K562 (cell line): ENCODE results near the gene CD93. TPM values are rescaled to one million over a fixed set of nuclear protein-coding genes. Genes with fewer than 3 reads are reported as not detected.

ENCODE experiments used
- BMI1 ChIP-seq: fragments of 150-350 bp; IDR thresholded peaks from 2 replicates; pipeline ENCODE4 v1.6.1; 2014; ENCODE audit warnings: low read length
- FOXJ2 ChIP-seq: fragments of 200-800 bp; sonication (Bioruptor generic); IDR thresholded peaks from 2 replicates; pipeline ENCODE4 v1.6.1; 2016; ENCODE audit warnings: missing genetic modification characterization, missing compliant biosample characterization
- POLR3A ChIP-seq: IDR thresholded peaks from 2 replicates; pipeline ENCODE4 v1.6.1; 2011; ENCODE audit warnings: borderline replicate concordance, mild to moderate bottlenecking, moderate library complexity; ENCODE audit not compliant: insufficient read length, insufficient read depth; ENCODE audit errors: extremely low read depth
- RUNX1 ChIP-seq: sonication (generic); IDR thresholded peaks from 2 replicates; pipeline ENCODE4 v1.6.1; 2016; ENCODE audit warnings: antibody characterized with exemption, low read depth
- ZKSCAN3 ChIP-seq: fragments of 250-450 bp; sonication (Bioruptor Pico); IDR thresholded peaks from 2 replicates; pipeline ENCODE4 v1.4.0; 2020
- ZNF57 ChIP-seq: fragments of 450-650 bp; formaldehyde crosslinking; IDR thresholded peaks from 2 replicates; pipeline ENCODE4 v1.4.0; 2020; ENCODE audit warnings: mild to moderate bottlenecking, moderate library complexity
- polyA plus RNA-seq, 8 experiments: library from polyadenylated mRNA; depleted of rRNA in 4 of 8; stranded (reverse) in 5 of 8; unstranded in 3 of 8; fragments of >200 nt; fragmentation: Nextera tagmentation in 2 of 8; fragmentation: Illumina TruSeq in 1 of 8; extraction: Ambion mirVana in 2 of 8; extraction: Trizol in 1 of 8; gene quantifications; 2 replicates each; pipeline versions ENCODE4 v1.2.1 to v1.2.3, GENCODE V29; 2011 to 2014; ENCODE audit warnings: inconsistent platforms in 1 of 8, missing spikeins in 1 of 8
- total RNA-seq, 7 experiments: library from RNA; depleted of rRNA in 6 of 7; stranded (reverse); fragments of >200 nt in 6 of 7; fragmentation: Illumina TruSeq in 2 of 7; extraction: Trizol in 2 of 7; gene quantifications; 2 replicates each; pipeline versions ENCODE4 v1.2.1 to v1.2.3, GENCODE V29; 2011 to 2021; ENCODE audit warnings: low replicate concordance in 1 of 7
- TF ChIP-seq, protein P1 (sequence below): IDR thresholded peaks from 3 replicates; pipeline ENCODE4 v1.6.1; 2011; ENCODE audit warnings: borderline replicate concordance, mild to moderate bottlenecking, moderate library complexity; ENCODE audit not compliant: insufficient read length; ENCODE audit errors: extremely low read depth
- TF ChIP-seq, protein P2 (sequence below): fragments of 250-450 bp; sonication (Bioruptor Pico); IDR thresholded peaks from 2 replicates; pipeline ENCODE4 v1.6.1; 2021; ENCODE audit warnings: mild to moderate bottlenecking
- TF ChIP-seq, protein P3 (sequence below): fragments of 250-450 bp; sonication (Bioruptor Pico); IDR thresholded peaks from 2 replicates; pipeline ENCODE4 v1.4.0; 2020; ENCODE audit warnings: mild to moderate bottlenecking, moderate library complexity
- TF ChIP-seq, protein P4 (sequence below): fragments of 450-650 bp; formaldehyde crosslinking; conservative IDR thresholded peaks from 2 replicates; pipeline ENCODE4 v1.4.0; 2022; ENCODE audit warnings: mild to moderate bottlenecking, missing genetic modification characterization
- TF ChIP-seq, protein P5 (sequence below): IDR thresholded peaks from 3 replicates; pipeline ENCODE4 v1.6.1; 2011; ENCODE audit warnings: borderline replicate concordance, mild to moderate bottlenecking; ENCODE audit not compliant: insufficient read length, insufficient read depth

CD93 gene
- total and polyA plus RNA-seq, 9 of the 15 experiments (the other 6 are each of a cell fraction or from before 2014, with no cell fraction given): 0.03 to 0.20 (median 0.05) TPM

DNA sequence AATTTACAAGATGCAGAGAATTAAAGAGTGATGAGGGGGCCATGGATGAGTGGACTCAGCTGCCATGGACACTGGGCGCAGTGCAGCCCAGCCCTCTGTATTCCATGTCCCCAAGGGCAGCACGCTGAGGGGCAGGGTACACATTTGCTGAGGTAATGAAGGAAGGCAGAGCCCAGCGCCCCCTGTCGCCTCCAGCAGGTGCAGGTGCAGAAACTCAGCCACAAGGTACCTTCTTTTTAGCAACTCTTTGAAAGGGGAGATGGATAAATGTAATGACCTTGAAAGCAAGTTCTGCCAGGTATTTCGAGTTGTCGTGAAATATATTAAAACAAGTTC is 7.1 kb downstream of the CD93 start (continued):
- TF ChIP-seq, protein P1, sequence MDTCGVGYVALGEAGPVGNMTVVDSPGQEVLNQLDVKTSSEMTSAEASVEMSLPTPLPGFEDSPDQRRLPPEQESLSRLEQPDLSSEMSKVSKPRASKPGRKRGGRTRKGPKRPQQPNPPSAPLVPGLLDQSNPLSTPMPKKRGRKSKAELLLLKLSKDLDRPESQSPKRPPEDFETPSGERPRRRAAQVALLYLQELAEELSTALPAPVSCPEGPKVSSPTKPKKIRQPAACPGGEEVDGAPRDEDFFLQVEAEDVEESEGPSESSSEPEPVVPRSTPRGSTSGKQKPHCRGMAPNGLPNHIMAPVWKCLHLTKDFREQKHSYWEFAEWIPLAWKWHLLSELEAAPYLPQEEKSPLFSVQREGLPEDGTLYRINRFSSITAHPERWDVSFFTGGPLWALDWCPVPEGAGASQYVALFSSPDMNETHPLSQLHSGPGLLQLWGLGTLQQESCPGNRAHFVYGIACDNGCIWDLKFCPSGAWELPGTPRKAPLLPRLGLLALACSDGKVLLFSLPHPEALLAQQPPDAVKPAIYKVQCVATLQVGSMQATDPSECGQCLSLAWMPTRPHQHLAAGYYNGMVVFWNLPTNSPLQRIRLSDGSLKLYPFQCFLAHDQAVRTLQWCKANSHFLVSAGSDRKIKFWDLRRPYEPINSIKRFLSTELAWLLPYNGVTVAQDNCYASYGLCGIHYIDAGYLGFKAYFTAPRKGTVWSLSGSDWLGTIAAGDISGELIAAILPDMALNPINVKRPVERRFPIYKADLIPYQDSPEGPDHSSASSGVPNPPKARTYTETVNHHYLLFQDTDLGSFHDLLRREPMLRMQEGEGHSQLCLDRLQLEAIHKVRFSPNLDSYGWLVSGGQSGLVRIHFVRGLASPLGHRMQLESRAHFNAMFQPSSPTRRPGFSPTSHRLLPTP: no peak
- TF ChIP-seq, protein P2, sequence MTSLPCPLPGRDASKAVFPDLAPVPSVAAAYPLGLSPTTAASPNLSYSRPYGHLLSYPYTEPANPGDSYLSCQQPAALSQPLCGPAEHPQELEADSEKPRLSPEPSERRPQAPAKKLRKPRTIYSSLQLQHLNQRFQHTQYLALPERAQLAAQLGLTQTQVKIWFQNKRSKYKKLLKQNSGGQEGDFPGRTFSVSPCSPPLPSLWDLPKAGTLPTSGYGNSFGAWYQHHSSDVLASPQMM: no peak
- TF ChIP-seq, protein P3, sequence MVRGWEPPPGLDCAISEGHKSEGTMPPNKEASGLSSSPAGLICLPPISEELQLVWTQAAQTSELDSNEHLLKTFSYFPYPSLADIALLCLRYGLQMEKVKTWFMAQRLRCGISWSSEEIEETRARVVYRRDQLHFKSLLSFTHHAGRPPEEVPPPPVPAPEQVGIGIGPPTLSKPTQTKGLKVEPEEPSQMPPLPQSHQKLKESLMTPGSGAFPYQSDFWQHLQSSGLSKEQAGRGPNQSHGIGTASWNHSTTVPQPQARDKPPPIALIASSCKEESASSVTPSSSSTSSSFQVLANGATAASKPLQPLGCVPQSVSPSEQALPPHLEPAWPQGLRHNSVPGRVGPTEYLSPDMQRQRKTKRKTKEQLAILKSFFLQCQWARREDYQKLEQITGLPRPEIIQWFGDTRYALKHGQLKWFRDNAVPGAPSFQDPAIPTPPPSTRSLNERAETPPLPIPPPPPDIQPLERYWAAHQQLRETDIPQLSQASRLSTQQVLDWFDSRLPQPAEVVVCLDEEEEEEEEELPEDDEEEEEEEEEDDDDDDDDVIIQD (CRISPR knock-in tag): no peak
- TF ChIP-seq ZNF57 (CRISPR knock-in tag) (no peak), BMI1 (no peak), FOXJ2 (no peak), POLR3A (no peak), RUNX1 (no peak), ZKSCAN3 (no peak)
- TF ChIP-seq, protein P4, sequence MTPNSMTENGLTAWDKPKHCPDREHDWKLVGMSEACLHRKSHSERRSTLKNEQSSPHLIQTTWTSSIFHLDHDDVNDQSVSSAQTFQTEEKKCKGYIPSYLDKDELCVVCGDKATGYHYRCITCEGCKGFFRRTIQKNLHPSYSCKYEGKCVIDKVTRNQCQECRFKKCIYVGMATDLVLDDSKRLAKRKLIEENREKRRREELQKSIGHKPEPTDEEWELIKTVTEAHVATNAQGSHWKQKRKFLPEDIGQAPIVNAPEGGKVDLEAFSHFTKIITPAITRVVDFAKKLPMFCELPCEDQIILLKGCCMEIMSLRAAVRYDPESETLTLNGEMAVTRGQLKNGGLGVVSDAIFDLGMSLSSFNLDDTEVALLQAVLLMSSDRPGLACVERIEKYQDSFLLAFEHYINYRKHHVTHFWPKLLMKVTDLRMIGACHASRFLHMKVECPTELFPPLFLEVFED (CRISPR knock-in tag): no peak
- TF ChIP-seq, protein P5, sequence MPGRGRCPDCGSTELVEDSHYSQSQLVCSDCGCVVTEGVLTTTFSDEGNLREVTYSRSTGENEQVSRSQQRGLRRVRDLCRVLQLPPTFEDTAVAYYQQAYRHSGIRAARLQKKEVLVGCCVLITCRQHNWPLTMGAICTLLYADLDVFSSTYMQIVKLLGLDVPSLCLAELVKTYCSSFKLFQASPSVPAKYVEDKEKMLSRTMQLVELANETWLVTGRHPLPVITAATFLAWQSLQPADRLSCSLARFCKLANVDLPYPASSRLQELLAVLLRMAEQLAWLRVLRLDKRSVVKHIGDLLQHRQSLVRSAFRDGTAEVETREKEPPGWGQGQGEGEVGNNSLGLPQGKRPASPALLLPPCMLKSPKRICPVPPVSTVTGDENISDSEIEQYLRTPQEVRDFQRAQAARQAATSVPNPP: no peak
